ENCODE data around the gene GASK1B.

- TF ChIP-seq CTCF (IDR thresholded peaks at IDR 0.05) (no peak), POLR2AphosphoS5 (IDR thresholded peaks at IDR 0.05) (no peak)
Observed at GRCh38 chr4:158201876-158202275, 29.1 kb upstream of the GASK1B start.

Measured in prostate gland (tissue), 2 donors.